Measurements from ENCODE around the gene P2RY6. TPM values are rescaled to one million over a fixed set of nuclear protein-coding genes. Genes with fewer than 3 reads are reported as not detected.

P2RY6 gene
- total and polyA plus RNA-seq, 10 of the 15 experiments (the other 5 are each of a cell fraction or from before 2014, with no cell fraction given), result 0.05 to 0.90 (median 0.22) TPM; not detected in 4

DNA sequence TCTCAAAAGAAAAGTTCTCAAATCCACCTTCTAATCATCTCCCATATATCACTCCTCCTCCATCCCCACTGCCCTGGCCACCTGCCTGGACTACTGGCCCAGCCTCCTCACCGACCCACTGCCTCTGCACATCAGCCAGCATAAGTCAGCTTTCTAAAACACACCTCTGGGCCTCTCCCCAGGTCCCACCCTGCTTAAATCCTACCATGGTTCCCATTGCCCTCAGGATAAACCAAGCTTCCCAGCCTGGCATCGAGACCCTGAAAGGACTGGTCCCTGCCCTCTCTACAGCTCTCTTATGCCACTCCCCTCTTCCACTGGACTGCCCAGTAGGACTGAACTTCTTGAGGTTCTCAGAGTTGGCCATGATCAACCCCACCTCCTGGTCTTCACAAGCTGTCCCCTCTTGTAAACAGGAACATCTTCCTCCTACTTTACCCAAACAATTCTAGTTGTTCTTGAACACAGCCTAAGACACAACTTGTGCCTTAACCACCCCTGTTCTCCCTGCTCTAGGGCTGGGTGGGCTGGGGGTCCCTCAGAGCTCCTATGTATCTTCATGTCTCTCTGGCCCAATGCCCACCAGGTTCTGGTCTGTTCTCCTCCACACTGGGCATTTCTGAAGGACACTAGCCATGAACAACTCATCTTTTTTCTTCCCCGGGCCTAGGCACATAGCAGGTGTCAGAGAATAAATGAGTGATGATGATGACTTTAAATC is 12.6 kb upstream of the P2RY6 start:
- DNase-seq (ENCODE audit: low read depth, low spot score) (no peak), FAIRE-seq (no peak), ATAC-seq (no peak)
- intact Hi-C loops (cut with micrococcal nuclease; ENCODE audit: unreplicated experiment), result no loop called here
- ChIA-PET CTCF (interaction anchor here (0.9 to 1.7 kb wide), 2 partner anchors 8 to 30 kb away, joined by 3 to 5 read pairs; no protein-coding TSS in a partner anchor), POLR2A (interaction anchor here (0.6 kb wide), 1 partner anchor 472 kb away, joined by 3 read pairs; no protein-coding TSS in a partner anchor), RAD21 (ENCODE audit: unreplicated experiment) (no interaction called here), SMC1A (ENCODE audit: uncharacterized antibody, unreplicated experiment) (no interaction called here)
- H3K27ac ChIP-seq (ENCODE audit: control insufficient read depth, insufficient read depth), result no peak overlapping the region
- no peak overlapping the region for H3K9ac ChIP-seq (ENCODE audit: control insufficient read depth, insufficient read depth, low read length)
- no peak for TF ChIP-seq NFYA (IDR thresholded peaks at IDR 0.05; ENCODE audit: borderline replicate concordance, low read depth, low read length)
- TF ChIP-seq ZNF687 (IDR thresholded peaks at IDR 0.05), result no peak
- WGBS (ENCODE audit: insufficient coverage, insufficient replicate concordance, low lambda C conversion rate, missing lambda C conversion rate), result 34% methylated on average over 3 of the region's 3 CpGs
- H3K4me1 ChIP-seq (ENCODE audit: control insufficient read depth, insufficient read depth, low read length), result no peaks in the 10 kb centered on the region
- H3K36me3 ChIP-seq (ENCODE audit: control insufficient read depth in 2 of 2, insufficient read depth in 2 of 2, low read length in 1 of 2), result no peaks in the 10 kb centered on the region
- H3K4me3 ChIP-seq, result no peak overlapping the region
- no peaks in the 10 kb centered on the region for H3K79me2 ChIP-seq (ENCODE audit: control insufficient read depth, insufficient read depth, low read length)
- no TSS peak for BruUV-seq (replicated peaks)
- H3K9me3 ChIP-seq (replicated peaks; ENCODE audit: control insufficient read depth, insufficient read depth, low read length), result no peaks in the 10 kb centered on the region
- H3K4me2 ChIP-seq (ENCODE audit: control insufficient read depth, insufficient read depth), result no peak overlapping the region
- no peak overlapping the region for H2AFZ ChIP-seq (ENCODE audit: control insufficient read depth, low read depth, low read length)
- no peaks in the 10 kb centered on the region for H4K20me1 ChIP-seq (ENCODE audit: control insufficient read depth, insufficient read depth)
- in situ Hi-C loops (cut with MboI), result no loop called here
- H3K27me3 ChIP-seq (replicated peaks in 1 of 2; ENCODE audit: control insufficient read depth in 2 of 2, insufficient read depth in 2 of 2, low read length in 1 of 2), result no peaks in the 10 kb centered on the region; a peak in 1 of 4 replicates
